HG03196 (cell line): ENCODE results near the gene SURF2.
A peak's percentile ranks its signal among the peaks of the same experiment; 100 is the strongest.

Source experiments
- ATAC-seq: cut with Tn5 transposase; IDR thresholded peaks from one replicate; pipeline ENCODE4 v1.9.1; 2021; ENCODE audit not compliant: unreplicated experiment

SURF2 gene

GRCh38 chr9:133353548-133353947, 2.8 kb upstream of the SURF2 start:
- no peak for ATAC-seq

- no peak for ATAC-seq
These were observed 1.6 kb upstream of the SURF2 start for GRCh38 chr9:133354766-133355165.

GRCh38 chr9:133355881-133356357, 431 bp upstream of the SURF2 start:
- ATAC-seq = peak; percentile 28

GRCh38 chr9:133357656-133358055, 1.3 kb downstream of the SURF2 start:
- no peak for ATAC-seq

GRCh38 chr9:133359399-133360175, 3.2 kb downstream of the SURF2 start:
- no peak for ATAC-seq

GRCh38 chr9:133360400-133361393, 4.3 kb downstream of the SURF2 start:
- no peak for ATAC-seq

- ATAC-seq = no peak
These were observed 5.2 kb downstream of the SURF2 start for GRCh38 chr9:133361507-133362092.

GRCh38 chr9:133362359-133363044, 6.2 kb downstream of the SURF2 start:
- no peak for ATAC-seq

- no peak for ATAC-seq
These were observed 10.1 kb downstream of the SURF2 start for GRCh38 chr9:133366435-133366834.

GRCh38 chr9:133367221-133367620, 10.9 kb downstream of the SURF2 start:
- no peak for ATAC-seq

- ATAC-seq = no peak
These were observed 11.4 kb downstream of the SURF2 start for GRCh38 chr9:133367778-133368177.

- no peak for ATAC-seq
These were observed 12.0 kb downstream of the SURF2 start for GRCh38 chr9:133368249-133368881.

GRCh38 chr9:133369422-133369821, 13.1 kb downstream of the SURF2 start:
- no peak for ATAC-seq

- no peak for ATAC-seq
These were observed 13.6 kb downstream of the SURF2 start for GRCh38 chr9:133369933-133370332.

GRCh38 chr9:133370685-133371084, 14.3 kb downstream of the SURF2 start:
- ATAC-seq = no peak

- ATAC-seq = no peak
These were observed 14.9 kb downstream of the SURF2 start for GRCh38 chr9:133371261-133371711.

- ATAC-seq = no peak
These were observed 15.8 kb downstream of the SURF2 start for GRCh38 chr9:133372144-133372543.

GRCh38 chr9:133374612-133375115, 18.3 kb downstream of the SURF2 start:
- no peak for ATAC-seq

- ATAC-seq = peak; percentile 14
These were observed 18.9 kb downstream of the SURF2 start for GRCh38 chr9:133375116-133375723.
